HepG2 (cell line): ENCODE results near the gene MAP4K3. TPM values are rescaled to one million over a fixed set of nuclear protein-coding genes. Genes with fewer than 3 reads are reported as not detected.

Experiments used
- CEBPB ChIP-seq: IDR thresholded peaks from 2 replicates; pipeline ENCODE4 v1.6.1; 2011; ENCODE audit warnings: low read depth, low read length, improper control_type of control experiment, borderline replicate concordance
- CREB1 ChIP-seq, 2 experiments: fragments of 450-650 bp in 1 of 2; IDR thresholded peaks; 2 replicates each; pipeline ENCODE4 v1.6.1; 2016 to 2017; ENCODE audit warnings: control low read depth in 1 of 2, mild to moderate bottlenecking in 1 of 2, missing compliant biosample characterization in 1 of 2, missing genetic modification characterization in 1 of 2
- HMG20A ChIP-seq: IDR thresholded peaks from 2 replicates; pipeline ENCODE4 v1.6.1; 2016; ENCODE audit warnings: borderline replicate concordance
- MEIS2 ChIP-seq: sonication (generic); formaldehyde crosslinking; IDR thresholded peaks from 2 replicates; pipeline ENCODE4 v1.9.0; 2021; ENCODE audit warnings: mild to moderate bottlenecking, missing genetic modification reagents
- POLR2AphosphoS2 ChIP-seq: IDR thresholded peaks from 2 replicates; pipeline ENCODE4 v1.6.1; 2011; ENCODE audit warnings: low read depth, low read length, improper control_type of control experiment
- RELA ChIP-seq: sonication (generic); formaldehyde crosslinking; IDR thresholded peaks from 2 replicates; pipeline ENCODE4 v1.4.0; 2020; ENCODE audit warnings: missing genetic modification reagents
- SKI ChIP-seq: fragments of 450-650 bp; IDR thresholded peaks from one replicate; pipeline ENCODE4 v1.6.1; 2018; ENCODE audit warnings: mild to moderate bottlenecking; ENCODE audit not compliant: partially characterized antibody
- SOX5 ChIP-seq: IDR thresholded peaks from 2 replicates; pipeline ENCODE4 v1.6.1; 2016; ENCODE audit warnings: borderline replicate concordance
- ZFP82 ChIP-seq: sonication (generic); formaldehyde crosslinking; IDR thresholded peaks from 2 replicates; pipeline ENCODE4 v1.5.1; 2020; ENCODE audit warnings: mild to moderate bottlenecking, missing genetic modification reagents, borderline replicate concordance
- ZNF331 ChIP-seq: sonication (generic); formaldehyde crosslinking; IDR thresholded peaks from 2 replicates; pipeline ENCODE4 v1.4.0; 2020; ENCODE audit warnings: missing genetic modification reagents
- ZNF563 ChIP-seq: sonication (generic); formaldehyde crosslinking; IDR thresholded peaks from 2 replicates; pipeline ENCODE4 v1.8.0; 2022; ENCODE audit warnings: mild to moderate bottlenecking, moderate library complexity, missing genetic modification reagents
- ZNF709 ChIP-seq: sonication (generic); formaldehyde crosslinking; IDR thresholded peaks from 2 replicates; pipeline ENCODE4 v1.5.0; 2020; ENCODE audit warnings: mild to moderate bottlenecking, missing genetic modification reagents
- ZNF850 ChIP-seq: sonication (generic); formaldehyde crosslinking; conservative IDR thresholded peaks from 2 replicates; pipeline ENCODE4 v1.9.0; 2021; ENCODE audit warnings: mild to moderate bottlenecking, missing genetic modification reagents
- polyA plus RNA-seq, 8 experiments: library from polyadenylated mRNA; depleted of rRNA in 3 of 8; stranded (reverse) in 7 of 8; unstranded in 1 of 8; fragments of >200 nt; fragmentation: Illumina TruSeq in 4 of 8; extraction: Trizol in 4 of 8; gene quantifications; 2 replicates each; pipeline versions ENCODE4 v1.2.1 to v1.2.3, GENCODE V29; 2011 to 2016; ENCODE audit warnings: low read depth in 4 of 8, missing spikeins in 1 of 8, mixed read lengths in 1 of 8; ENCODE audit not compliant: insufficient read depth in 1 of 8
- total RNA-seq, 5 experiments: library from RNA; depleted of rRNA; stranded (reverse); fragments of >200 nt; fragmentation: Illumina TruSeq; extraction: Trizol; gene quantifications; 2 replicates each; pipeline ENCODE4 v1.2.3, GENCODE V29; 2016; ENCODE audit warnings: low read depth in 1 of 5
- TF ChIP-seq, protein P1 (sequence below), 2 experiments: fragments of 450-650 bp in 1 of 2; sonication (generic) in 1 of 2; formaldehyde crosslinking in 1 of 2; IDR thresholded peaks; 2 replicates each; pipeline versions ENCODE4 v1.6.1 to v1.8.0; 2016 to 2022; ENCODE audit warnings: antibody characterized with exemption in 1 of 2, mild to moderate bottlenecking in 1 of 2, missing genetic modification reagents in 1 of 2
- TF ChIP-seq, protein P2 (sequence below): sonication (generic); formaldehyde crosslinking; IDR thresholded peaks from 2 replicates; pipeline ENCODE4 v1.4.0; 2020; ENCODE audit warnings: mild to moderate bottlenecking, missing genetic modification reagents
- TF ChIP-seq, protein P3 (sequence below): fragments of 450-650 bp; IDR thresholded peaks from 2 replicates; pipeline ENCODE4 v1.6.1; 2017

Gene MAP4K3
- total and polyA plus RNA-seq, 2 of the 13 experiments (the other 11 are each of a cell fraction or from before 2014, with no cell fraction given): 45.9 to 53.2 TPM

DNA sequence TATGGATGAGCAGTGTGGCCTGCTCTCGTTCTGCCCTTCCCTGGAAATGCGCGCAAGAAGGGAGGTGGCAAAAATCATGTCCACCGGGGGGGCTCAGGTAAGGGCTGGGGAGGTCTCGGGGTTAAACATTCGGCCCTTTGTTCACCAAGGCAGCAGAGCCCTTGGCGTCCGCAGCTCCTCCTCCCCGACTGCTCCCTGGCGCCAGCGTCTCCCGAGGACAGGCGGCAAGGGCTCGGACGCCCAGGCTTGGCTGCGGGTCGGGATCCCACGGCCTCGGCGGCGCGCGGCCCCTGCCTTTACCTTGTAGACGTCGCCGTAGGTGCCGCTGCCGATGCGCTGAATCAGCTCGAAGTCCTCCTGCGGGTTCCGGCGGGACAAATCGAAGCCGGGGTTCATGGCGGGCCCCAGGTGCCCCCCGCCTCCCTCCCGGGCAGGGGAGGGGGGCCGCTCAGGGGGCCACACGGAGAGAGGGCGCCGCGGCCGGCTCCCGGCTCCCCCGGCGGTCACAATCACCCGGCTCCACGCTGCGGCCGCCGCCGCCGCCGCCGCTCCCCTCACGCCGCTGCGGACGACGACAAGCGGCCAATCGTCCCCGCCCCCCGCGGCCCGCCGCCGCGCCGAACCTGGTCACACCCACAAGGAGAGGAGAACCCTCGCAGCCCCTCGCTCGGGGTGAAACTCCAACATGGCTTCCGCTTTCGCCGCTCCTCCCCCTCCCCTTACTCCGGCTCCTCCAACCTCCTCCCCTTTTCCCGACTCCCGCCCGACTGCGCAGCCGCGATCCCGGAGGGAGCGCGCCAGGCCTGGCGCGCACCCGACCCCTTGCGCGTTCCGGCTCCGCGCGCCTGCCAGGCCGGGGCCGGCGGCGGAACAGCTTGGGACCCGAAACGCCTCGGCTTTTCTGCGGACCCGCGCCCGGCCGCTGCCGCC lies at the start of gene MAP4K3 (continued):
- TF ChIP-seq SKI (peak; percentile 54), ZNF331 (CRISPR knock-in tag) (peak; percentile 80), ZNF563 (CRISPR knock-in tag) (peak; percentile 81), MEIS2 (CRISPR knock-in tag) (no peak; the same call in 1 of the 2 replicates), CREB1 (IDR thresholded peaks at IDR 0.05) (peak; percentile 5; the same call in 1 of the 2 replicates), CREB1 (CRISPR knock-in tag; IDR thresholded peaks at IDR 0.05) (no peak), HMG20A (CRISPR knock-in tag) (no peak), CEBPB (no peak), ZFP82 (no peak), RELA (CRISPR knock-in tag) (no peak; the same call in 1 of the 2 replicates), ZNF709 (CRISPR knock-in tag) (peak; percentile 59), SOX5 (CRISPR knock-in tag) (peak; percentile 38; the same call in 1 of the 2 replicates), POLR2AphosphoS2 (no peak), ZNF850 (CRISPR knock-in tag) (no peak)
- TF ChIP-seq, protein P1, sequence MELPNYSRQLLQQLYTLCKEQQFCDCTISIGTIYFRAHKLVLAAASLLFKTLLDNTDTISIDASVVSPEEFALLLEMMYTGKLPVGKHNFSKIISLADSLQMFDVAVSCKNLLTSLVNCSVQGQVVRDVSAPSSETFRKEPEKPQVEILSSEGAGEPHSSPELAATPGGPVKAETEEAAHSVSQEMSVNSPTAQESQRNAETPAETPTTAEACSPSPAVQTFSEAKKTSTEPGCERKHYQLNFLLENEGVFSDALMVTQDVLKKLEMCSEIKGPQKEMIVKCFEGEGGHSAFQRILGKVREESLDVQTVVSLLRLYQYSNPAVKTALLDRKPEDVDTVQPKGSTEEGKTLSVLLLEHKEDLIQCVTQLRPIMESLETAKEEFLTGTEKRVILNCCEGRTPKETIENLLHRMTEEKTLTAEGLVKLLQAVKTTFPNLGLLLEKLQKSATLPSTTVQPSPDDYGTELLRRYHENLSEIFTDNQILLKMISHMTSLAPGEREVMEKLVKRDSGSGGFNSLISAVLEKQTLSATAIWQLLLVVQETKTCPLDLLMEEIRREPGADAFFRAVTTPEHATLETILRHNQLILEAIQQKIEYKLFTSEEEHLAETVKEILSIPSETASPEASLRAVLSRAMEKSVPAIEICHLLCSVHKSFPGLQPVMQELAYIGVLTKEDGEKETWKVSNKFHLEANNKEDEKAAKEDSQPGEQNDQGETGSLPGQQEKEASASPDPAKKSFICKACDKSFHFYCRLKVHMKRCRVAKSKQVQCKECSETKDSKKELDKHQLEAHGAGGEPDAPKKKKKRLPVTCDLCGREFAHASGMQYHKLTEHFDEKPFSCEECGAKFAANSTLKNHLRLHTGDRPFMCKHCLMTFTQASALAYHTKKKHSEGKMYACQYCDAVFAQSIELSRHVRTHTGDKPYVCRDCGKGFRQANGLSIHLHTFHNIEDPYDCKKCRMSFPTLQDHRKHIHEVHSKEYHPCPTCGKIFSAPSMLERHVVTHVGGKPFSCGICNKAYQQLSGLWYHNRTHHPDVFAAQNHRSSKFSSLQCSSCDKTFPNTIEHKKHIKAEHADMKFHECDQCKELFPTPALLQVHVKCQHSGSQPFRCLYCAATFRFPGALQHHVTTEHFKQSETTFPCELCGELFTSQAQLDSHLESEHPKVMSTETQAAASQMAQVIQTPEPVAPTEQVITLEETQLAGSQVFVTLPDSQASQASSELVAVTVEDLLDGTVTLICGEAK (IDR thresholded peaks at IDR 0.05): no peak
- TF ChIP-seq, protein P1 (CRISPR knock-in tag; IDR thresholded peaks at IDR 0.05): 0 out of 2 replicates have a peak, but pooled peaks have one; percentile 18
- TF ChIP-seq, protein P2, sequence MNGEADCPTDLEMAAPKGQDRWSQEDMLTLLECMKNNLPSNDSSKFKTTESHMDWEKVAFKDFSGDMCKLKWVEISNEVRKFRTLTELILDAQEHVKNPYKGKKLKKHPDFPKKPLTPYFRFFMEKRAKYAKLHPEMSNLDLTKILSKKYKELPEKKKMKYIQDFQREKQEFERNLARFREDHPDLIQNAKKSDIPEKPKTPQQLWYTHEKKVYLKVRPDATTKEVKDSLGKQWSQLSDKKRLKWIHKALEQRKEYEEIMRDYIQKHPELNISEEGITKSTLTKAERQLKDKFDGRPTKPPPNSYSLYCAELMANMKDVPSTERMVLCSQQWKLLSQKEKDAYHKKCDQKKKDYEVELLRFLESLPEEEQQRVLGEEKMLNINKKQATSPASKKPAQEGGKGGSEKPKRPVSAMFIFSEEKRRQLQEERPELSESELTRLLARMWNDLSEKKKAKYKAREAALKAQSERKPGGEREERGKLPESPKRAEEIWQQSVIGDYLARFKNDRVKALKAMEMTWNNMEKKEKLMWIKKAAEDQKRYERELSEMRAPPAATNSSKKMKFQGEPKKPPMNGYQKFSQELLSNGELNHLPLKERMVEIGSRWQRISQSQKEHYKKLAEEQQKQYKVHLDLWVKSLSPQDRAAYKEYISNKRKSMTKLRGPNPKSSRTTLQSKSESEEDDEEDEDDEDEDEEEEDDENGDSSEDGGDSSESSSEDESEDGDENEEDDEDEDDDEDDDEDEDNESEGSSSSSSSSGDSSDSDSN (CRISPR knock-in tag): peak; percentile 95
- TF ChIP-seq, protein P3, sequence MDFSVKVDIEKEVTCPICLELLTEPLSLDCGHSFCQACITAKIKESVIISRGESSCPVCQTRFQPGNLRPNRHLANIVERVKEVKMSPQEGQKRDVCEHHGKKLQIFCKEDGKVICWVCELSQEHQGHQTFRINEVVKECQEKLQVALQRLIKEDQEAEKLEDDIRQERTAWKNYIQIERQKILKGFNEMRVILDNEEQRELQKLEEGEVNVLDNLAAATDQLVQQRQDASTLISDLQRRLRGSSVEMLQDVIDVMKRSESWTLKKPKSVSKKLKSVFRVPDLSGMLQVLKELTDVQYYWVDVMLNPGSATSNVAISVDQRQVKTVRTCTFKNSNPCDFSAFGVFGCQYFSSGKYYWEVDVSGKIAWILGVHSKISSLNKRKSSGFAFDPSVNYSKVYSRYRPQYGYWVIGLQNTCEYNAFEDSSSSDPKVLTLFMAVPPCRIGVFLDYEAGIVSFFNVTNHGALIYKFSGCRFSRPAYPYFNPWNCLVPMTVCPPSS: no peak
